Stimulated activated CD8-positive, alpha-beta memory T cell treated with anti-CD3 and anti-CD28 coated beads, Interleukin-7, amount 100 ng/mL, for 4 hours (primary cell): ENCODE data around the gene CPPED1.
"Not testable (repeated sequence)": the region's sequence is repeated elsewhere in the genome, so short reads cannot be mapped to it uniquely, and the experiment has no call there.

Experiments
- DNase-seq, 2 donors: peaks; one replicate each; pipeline ENCODE4 v3.0.0-alpha.2; 2020; ENCODE audit warnings: low read depth in 2 of 2

CPPED1 gene

DNA sequence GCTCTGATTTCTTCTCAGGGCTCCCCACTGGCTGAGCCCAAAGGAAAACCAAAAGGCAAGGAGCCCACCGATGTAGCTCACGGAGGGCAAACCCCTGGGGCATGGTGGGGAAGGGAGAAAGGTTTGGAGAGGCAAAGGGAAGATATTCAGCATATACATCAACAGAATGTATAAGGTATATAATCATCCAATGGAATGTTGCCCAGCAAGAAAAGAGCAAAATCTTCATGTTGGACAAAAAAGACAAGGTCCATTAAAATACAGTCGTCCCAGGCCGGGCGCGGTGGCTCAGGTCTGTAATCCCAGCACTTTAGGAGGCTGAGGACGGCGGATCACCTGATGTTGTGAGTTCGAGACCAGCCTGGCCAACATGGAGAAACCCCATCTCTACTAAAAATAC lies 1.6 kb downstream of the CPPED1 start:
- DNase-seq: no peak

DNA sequence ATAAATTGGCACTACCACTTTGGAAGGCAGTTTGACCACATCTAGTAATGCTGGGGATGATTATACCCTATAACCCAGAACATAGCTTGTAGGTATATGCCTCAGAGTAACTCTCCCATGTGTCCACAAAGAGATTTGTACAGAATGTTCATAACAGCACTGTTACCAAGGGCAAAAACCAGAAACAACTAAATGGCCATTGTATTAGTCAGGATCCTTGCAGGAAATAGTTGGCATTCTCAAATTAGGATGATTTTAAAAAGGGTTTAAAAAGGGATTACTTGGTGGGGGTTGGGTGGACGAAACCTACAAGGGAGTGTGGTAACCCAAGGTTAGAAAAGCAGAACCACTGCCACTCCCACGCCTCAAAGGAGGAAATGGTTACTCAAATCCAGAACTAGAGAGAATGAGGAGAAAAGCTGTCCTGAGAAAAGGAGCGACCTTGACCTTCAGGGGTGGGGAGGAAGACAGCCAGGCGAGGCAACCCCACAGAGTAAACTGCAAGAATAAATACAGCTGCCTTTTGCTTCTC lies 2.1 kb downstream of the CPPED1 start:
- no peak for DNase-seq

DNA sequence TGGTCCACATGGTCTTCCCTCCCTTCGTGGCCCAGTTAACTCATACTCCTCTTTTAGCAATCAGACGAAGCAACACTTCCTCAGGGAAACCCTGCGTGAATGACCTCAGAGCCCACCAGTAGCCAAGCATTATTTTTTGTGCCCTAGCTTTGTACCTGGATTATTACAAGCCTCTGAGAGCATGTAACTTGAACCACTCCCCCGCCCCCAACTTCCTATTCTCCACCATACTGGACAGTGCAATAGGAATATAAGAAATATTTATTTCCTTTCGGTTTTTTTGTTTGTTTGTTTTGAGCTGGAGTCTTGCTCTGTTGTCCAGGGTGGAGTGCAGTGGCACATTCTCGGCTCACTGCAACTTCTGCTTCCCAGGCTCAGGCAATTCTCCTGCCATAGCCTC lies 2.9 kb downstream of the CPPED1 start:
- DNase-seq: no peak

DNA sequence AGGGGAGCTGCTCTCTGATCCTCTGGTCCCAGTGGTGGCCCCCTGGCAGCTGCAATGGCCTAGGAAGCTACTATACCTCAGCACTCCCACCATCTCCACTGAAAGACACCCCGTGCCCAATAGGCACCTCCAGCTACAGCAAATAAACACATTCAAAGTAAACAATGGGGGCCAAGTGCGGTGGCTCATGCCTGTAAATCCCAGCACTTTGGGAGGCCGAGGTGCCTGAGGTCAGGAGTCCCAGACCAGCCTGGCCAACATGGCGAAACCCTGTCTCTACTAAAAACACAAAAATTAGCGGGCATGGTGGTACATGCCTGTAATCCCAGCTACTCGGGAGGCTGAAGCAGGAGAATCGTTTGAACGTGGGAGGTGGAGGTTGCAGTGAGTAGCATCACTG lies 3.7 kb downstream of the CPPED1 start:
- DNase-seq: not testable (repeated sequence)

DNA sequence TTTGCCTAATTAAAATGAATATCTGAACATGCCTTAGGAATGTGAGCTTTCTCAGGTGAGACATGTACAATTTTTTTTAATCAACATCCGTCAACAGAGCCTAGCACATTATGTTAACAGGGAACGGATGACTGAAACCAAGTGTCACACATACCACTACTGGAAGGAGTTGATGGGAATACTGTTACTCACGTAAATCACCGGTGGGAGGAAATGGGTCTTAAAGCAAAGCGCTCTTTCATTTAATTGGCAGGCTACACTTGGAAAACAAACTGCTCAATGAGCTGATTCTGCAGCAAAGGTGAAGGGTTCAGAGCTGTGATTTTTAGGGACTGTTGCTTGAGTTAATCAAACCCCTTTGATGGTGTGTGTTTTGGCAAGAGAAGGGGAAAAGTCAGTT lies 4.8 kb downstream of the CPPED1 start:
- DNase-seq: no peak

DNA sequence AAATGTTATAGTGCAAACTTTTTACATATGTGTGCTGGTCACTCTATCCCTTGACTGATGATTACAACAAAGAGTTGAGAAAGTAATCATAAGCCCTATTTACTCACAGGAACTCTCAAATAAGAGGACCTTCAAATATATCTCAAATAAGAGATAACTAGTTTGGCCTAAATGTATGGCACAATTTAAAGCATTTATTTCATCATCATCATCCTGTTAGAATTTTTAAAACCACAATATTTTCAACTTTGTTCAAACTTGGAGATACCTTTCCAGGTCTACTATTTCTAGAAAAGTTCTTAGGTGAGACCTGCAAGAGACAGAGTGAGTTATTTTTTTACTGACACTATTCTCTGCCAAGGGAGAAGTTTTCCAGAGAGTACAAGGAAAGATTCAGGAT lies 5.5 kb downstream of the CPPED1 start:
- no peak for DNase-seq

DNA sequence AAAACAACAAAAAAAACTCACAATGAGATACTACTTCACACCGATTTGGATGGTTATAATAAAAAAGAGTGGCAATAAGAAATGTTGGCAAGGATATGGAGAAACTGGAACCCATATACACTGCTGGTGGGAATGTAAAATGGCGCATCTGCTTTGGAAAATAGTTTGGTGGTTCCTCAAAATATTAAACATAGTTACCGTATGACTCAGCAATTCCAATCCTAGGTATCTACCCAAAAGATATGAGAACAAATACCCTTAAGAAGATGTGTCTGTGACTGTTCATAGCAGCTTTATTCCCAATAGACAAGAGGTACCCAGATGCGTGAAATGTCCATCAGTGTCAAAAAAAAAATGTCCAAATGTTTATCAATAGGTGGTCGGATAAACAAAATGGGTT lies 7.2 kb downstream of the CPPED1 start:
- no peak for DNase-seq

DNA sequence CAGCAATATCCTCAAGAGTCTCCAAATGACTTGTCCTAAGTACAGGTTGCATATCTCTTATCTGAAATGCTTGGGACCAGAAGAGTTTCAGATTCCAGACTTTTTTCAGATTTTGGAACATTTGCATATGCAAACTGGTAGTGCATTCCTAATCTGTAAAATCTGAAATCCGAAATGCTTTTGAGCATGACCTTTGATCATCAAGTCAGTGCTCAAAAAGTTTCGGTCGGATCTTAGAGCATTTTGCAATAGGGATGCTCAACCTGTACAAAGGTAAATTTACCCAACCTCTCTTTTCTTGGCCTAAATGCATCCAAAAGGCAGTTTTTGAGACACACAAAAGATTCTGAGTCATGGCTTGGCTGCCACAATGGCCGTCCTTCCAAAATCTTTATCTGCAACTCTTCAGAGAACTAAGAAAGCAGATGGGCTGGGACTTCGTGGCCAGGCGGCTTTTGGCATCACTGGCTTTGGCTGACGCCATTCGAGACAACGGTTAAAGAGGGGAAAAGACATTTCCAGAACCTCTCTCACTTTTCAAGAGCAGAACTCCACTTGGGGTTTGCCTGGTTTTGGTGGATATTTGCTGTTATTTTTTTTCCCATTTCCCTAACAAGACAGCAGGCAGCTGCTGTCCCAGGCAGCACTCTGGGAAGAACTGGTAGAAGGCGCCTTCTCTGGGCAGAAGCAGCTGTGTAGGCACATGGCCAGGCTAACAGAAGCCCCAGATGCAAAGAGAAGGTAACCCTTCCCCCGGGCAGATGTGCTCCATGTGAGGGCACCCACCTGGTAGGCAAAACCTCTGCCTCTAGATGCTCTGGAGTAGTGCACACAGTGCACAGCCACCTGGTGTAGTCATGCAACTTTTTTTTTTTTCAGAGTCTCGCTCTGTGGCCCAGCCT lies 8.9 kb downstream of the CPPED1 start:
- no peak for DNase-seq

DNA sequence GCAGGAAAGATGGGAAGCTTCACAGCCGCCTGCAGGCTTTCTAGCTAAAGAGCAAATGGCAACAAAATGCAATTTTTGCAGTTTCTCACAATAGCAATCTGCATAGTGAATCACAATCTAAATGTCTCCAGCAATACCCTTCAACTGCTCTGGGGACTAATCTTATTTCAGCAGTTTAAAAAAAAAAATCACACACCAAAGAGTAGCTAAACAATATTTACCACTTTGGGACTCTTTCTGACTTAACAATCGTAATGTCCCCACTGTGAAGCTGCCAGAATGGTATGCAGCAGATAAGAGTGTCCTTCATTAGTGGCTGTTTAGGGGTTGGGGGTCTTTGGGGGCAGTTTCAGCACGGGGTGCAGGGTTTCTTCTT lies 9.8 kb downstream of the CPPED1 start:
- DNase-seq: no peak

DNA sequence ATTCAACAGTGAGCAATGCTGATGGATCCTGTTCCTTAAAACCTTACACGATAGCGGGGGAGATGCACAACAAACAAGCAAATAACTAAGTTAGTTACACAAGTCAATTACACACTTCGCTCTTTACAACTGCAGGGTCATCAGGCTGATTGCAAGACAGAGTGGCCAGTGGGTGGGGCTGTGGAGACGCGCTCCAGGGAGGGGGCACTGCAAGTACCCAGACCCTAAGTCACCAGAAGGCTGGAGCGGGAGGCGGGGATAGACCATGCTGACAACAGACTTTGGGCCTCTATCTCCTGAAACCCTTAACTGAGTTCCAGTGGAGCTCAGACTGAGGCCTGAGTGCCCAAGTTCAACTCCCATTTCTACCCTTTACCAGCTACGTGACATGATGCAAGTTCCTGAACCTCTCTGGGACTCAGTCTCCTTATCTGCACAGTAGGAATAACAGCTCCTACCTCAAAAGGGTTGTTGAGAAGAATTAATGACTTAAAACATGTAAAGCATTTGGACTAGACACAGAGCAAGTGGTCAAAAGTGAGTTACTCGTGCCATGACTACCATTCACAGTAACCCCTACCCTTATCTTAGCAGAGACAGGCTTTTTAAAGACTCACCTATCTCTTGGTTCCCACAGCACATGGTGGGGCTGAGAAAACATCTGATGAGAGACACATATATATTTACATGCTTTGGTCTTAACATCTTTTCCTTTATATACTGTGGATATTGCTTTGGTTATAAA lies 10.4 kb downstream of the CPPED1 start:
- no peak for DNase-seq

DNA sequence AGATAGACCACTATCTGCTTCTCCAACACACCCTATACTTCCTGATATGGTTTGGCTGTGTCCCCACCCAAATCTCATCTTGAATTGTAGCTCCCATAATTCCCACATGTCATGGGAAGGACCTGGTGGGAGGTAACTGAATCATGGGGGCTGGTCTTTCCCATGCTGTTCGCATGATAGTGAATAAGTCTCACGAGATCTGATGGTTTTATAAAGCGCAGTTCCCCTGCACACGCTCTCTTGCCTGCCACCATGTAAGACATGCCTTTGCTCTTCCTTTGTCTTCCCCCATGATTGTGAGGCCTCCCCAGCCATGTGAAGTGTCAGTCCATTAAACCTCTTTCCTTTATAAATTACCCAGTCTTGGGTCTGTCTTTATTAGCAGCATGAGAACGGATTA lies 11.2 kb downstream of the CPPED1 start:
- not testable (repeated sequence) for DNase-seq

DNA sequence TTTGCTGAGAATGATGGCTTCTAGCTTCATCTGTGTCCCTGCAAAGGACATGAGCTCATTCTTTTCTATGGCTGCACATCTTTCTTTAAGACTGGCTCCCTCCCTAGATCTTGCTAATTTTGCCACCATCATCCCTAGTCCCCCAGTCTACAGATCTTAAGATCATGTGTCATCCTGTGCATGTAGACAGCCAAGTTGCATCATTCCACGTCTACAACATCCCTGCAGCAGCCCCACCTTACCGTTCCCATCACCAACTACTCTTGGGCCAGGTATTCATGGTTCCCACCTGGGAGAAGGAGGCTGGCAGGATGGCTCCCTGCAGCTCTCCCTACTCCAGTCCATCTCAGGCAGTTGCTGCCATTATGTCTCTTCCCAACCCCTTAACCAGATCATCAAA lies 12.3 kb downstream of the CPPED1 start:
- no peak for DNase-seq

DNA sequence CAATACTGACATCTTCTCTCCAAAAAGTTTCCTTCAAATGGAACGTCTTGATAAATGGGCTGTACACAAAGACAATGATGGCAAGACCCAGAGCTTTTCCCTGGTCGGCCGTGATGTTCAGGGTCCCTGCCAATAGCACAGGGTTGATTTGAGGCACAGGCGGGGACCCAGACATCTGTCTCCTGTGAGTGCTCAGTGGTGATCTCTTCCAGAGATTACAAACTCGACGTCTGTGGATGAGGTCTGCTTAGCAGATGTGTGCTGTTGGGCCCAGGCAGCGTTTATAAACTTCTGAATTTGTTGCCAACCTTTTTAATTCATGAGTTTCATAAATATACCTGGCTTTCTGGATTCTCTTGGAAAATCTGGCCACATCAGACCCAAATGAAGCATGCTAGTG lies 14.9 kb downstream of the CPPED1 start:
- no peak for DNase-seq

DNA sequence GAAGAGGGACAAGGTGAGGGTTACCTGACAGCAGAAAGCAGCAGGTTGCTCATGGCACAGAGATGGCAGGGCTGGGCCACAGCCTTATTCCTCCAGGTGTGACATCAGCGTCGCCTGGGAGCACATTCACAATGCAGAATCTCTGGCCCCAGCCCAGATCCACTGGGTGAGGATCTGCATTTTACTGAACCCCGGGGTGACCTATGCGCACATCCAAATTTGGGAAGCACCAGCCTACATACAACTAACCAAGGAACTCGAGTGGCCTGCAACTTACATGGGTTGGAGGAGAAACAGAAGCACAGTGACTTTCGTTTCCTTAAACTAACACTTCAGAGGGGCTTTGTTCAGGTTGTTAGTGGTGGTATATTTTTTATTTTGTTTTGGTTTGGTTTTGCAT lies 17.6 kb downstream of the CPPED1 start:
- DNase-seq: no peak

DNA sequence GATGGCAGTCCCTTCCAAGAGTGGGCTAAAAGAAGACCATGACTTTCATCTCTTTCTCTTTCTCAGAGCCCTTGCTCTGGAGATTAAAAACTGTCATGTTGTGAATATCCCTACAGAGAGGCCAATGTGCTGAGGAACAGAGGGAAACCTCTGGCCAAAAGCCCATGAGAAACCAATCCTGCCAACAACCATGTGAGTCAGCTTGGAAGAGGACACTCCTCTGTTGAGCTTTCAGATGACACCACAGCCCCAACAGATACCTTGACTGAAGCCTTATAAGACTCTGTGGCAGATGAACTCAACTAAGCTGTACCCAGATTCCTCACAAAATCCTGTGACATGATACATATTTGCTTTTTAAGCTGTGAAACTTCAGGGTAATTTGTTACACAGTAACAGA lies 19.6 kb downstream of the CPPED1 start:
- DNase-seq: no peak

DNA sequence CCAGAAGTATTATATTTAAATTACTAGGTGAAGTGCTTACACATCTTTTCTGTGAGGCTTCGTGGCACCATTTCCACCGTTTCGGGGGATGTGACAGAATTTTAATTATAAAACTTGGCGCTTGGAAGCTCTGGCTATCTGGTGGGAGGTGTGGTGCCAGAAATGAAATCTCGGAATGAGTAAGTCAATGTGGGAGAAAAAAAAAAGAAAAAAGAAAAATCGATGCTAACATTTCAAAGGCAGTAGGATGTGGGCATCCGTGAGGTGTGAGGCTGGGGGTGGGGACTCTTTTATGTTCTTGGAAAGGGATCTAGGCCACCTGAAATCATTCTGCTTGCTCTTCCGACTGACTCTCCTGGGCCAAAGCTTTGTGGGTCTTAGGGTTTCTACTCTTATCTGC lies 21.9 kb downstream of the CPPED1 start:
- DNase-seq: no peak

DNA sequence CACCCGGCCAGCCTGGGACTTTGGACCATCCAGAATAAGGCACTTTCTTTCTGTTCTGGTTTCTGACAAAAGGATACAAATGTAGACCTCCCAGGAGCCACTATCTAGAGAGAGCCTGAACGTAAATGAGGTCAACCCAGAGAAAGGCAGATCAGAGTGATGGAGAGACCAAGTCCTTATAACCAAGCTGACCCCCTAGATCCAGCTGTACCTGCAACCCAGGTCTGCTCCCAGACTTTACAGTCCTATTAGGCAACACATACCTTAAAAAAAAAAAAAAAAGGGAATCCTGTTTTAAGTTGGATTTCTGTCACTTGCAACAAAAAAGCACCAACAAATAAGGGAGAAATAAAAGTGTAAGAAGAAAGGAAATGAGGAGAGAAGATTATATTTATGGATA lies 23.2 kb downstream of the CPPED1 start:
- DNase-seq: no peak

DNA sequence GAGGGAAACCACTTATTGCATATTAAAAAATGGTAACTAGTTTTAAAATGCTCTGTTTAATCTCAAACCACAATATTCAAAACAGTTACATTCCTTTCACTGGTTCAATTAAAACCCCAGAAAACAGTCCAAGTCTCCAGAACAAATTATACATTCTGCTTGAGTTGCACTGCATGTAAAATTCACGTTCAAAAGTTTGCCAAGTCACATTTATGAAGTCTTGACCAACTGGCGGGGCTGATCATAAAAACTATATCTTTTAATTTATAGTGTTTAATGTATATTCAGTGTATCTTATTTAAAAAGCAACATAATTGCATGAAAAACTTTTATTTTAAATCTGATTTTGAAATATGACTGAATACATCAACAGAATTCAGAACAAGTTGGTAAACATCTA lies 25.0 kb downstream of the CPPED1 start:
- no peak for DNase-seq

DNA sequence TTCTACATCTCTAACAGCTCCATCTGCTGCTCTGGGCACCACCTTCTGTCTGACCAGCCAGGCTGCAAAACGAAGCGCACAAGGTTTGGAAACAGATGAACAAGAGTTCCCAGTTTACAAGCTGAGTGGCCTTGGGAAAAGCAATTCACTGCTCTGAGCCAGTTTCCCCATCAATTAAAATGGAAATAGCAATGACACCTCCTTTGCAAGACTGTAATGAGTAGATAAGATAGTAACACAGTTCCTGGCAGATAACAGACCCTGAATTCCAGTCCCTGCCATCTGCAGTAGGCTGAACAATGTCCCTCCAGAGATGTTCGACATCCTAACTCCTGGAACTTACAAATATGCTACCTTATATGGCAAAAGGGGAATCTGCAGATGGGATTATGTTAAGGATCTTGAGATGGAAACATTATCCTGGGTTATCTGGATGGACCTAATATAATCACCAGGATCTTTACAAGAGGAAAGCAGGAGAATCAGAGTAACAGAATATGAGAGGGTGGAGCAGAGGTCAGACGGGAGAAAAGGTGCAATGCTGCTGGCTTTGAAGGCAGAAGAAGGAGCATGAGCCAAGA lies 27.9 kb downstream of the CPPED1 start:
- no peak for DNase-seq

DNA sequence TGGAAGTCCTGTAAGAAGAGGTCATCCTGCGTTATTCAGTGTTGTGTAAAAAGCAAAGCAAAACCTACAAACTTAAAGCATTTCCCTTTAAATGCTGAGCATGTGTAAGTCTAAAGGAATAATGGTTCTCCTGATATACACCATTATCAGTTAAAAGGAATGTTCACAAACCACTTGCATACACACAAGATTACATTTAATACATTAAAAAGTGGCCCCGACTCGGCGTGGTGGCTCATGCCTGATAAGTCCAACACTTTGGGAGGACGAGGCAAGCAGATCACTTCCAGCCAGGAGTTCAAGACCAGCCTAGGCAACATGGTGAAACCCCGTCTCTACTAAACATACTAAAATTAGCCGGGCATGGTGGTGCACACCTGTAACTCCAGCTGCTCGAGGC lies 30.5 kb downstream of the CPPED1 start:
- no peak for DNase-seq

DNA sequence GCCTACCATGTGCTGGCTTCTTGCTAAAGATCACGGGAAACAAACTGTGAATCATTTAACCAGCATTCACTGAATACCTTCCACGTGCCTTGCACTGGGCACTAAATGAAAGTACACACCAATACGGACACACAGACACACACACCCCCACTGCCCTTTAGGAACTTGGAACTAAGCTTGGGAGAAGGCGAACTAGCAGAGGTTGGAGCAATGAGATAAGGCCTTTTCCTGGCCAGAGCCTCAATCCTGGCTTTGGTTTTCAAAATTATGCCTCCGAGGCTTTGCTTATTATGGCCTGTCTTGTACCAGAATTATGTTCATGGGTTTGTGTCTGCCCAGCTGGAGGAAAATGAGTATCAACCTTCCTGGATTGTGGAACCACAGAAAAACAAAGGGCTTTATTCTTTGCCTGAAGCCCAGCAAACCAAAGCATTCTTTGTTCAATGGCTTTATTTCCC lies 32.3 kb downstream of the CPPED1 start:
- DNase-seq: no peak

DNA sequence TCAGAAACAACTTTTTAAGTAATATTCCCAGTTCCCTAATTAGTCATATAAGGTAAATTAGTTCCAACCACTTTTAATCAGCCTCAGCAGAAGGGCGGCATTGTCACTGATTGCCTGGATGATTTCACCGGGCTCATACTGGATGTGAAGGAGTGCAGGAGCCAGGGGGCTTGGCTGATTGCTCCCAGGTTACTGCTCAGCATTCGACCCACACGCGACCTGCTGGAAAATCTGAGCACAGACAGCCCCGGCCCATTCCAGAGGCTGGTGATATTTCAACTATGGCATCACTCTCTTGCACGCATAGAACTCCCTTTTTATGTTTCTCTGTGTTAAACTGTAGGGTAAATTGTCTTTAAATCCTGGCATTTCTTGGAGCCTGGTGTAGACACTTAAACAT lies 34.2 kb downstream of the CPPED1 start:
- DNase-seq: no peak

DNA sequence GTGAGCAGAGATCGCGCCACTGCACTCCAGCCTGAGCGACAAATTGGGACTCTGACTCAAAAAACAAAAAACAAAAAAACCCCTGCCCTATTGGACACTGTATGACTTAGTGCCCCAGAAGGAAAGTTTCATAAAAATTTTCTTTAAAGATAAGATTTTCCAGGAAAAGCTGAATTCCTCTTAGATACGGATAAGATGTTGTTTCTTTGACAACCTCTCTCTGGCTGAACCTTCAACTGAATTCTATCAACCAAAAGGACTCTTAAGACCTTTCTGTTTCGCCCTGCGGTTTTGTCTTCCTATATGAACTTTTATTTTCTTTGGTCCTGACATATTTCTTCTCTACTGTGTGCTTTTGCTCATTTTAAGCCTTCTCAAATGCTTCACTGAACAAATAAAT lies 35.8 kb downstream of the CPPED1 start:
- no peak for DNase-seq
